HG03520 (cell line): ENCODE data around the gene ARPP19.
A peak's percentile ranks its signal among the peaks of the same experiment; 100 is the strongest.
"Not testable (repeated sequence)": the region's sequence is repeated elsewhere in the genome, so short reads cannot be mapped to it uniquely, and the experiment has no call there.

Experiments
- ATAC-seq: cut with Tn5 transposase; IDR thresholded peaks from one replicate; pipeline ENCODE4 v1.9.1; 2021; ENCODE audit warnings: mild to moderate bottlenecking, moderate library complexity; ENCODE audit not compliant: unreplicated experiment

ARPP19 gene

DNA sequence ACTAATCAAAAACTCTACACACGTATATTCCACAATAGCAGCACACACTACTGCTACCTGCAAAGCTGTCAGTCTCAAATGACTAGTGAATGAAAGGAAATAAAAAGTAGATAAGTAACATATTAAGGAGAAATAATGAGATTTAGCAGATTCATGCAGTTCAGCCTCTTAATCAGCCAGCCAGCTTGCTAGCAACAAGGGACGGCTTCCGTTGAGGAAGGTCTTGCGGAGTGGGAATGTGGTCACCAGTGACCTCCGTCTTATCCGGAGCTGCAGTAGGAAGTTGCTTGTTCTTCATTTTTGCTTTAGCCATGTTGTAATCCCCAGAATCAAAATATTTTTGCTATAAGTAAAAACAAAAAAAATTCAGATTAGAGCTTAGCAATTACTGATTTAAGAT is 17.1 kb downstream of the ARPP19 start:
- no peak for ATAC-seq

DNA sequence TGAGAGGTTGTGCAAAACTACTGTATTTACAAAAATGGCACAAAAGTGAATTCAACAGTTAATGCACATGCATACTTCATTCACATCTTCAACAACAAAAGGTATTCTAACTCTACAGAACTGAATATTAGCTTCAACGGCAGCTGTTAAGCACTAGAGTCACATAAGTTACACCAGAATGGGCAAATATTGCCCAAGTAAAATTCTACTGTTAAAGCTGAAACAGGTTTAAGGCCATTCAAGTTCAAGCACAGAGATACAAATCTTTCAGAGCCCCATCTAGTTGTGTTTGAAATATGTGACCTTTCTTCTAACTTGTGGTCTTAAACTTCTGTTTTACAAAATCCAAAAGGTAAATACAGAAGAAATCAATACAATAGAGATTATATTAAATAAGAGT is 17.6 kb downstream of the ARPP19 start:
- ATAC-seq = not testable (repeated sequence)

GRCh38 chr15:52546031-52546751 is 22.6 kb downstream of the ARPP19 start:
- no peak for ATAC-seq

- ATAC-seq = no peak
Measured at GRCh38 chr15:52540374-52541012, 28.3 kb downstream of the ARPP19 start.

GRCh38 chr15:52537459-52537858 is 31.4 kb downstream of the ARPP19 start:
- no peak for ATAC-seq

- ATAC-seq = no peak
Measured at GRCh38 chr15:52532427-52532826, 36.4 kb downstream of the ARPP19 start.

DNA sequence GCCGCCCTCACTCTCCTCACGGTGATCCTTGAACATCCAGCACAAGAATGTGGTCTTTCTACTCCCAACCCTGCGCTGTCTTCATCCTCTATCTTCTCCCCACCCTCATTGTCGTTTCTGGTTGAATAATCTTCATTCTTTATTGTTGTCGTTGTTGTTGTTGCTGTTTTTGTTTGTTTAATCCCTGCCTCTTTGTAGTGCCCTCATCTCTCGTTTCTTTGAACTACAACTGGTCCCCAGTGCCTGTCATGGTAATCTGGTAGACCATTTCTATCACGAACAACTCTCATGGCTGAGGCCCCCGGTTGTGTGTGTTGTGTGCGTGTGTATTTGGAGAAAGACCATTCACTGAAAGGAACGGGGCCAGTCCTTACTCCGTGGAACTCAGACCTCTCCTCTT is 38.9 kb downstream of the ARPP19 start:
- no peak for ATAC-seq

- no peak for ATAC-seq
Measured at GRCh38 chr15:52529341-52529924, 39.4 kb downstream of the ARPP19 start.

DNA sequence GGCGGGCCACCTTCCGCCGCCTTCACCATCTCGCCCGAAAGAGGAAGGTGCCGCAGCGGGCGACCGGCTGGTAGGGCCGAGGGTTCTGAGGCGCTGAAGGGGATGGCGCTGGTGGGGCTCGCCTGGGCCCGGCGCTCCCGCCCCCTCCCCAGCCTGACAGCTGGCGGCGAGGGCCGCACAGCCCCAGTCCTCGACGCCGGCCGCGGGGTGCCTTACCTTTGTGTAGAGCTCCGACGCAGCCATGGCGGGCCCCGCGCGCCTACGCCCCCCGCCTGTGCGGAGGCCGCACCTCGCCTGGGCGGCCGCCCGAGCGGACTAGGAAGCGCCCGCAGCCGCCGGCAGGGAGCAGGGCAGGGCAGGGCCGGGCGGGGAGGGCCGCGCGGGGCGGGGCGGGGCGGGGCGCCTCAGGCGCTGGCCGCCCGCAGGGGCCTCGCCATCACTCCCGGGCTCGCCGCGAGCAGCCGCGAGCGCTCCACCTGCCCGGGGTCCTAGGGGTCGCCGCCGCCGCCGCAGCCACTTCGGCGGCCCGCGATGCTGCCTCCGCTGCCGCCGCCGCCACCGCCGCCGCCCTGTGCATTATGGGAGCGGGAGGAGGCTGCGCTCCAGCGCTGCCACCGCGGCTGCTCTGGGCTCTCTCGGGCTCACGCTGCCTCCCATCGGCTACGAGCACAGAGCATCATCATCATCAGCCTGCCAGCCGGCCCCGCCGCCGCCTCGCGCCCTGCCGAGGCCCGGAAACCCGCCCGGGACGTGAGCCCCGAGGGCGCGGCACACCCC is 40.1 kb downstream of the ARPP19 start, which contains the start of gene MYO5A:
Gene MYO5A, minus strand, starts transcription at position 317 of the 777 bp plus-strand sequence. Its CDS starts 74 bp downstream, at position 243.
- ATAC-seq = peak; percentile 78

DNA sequence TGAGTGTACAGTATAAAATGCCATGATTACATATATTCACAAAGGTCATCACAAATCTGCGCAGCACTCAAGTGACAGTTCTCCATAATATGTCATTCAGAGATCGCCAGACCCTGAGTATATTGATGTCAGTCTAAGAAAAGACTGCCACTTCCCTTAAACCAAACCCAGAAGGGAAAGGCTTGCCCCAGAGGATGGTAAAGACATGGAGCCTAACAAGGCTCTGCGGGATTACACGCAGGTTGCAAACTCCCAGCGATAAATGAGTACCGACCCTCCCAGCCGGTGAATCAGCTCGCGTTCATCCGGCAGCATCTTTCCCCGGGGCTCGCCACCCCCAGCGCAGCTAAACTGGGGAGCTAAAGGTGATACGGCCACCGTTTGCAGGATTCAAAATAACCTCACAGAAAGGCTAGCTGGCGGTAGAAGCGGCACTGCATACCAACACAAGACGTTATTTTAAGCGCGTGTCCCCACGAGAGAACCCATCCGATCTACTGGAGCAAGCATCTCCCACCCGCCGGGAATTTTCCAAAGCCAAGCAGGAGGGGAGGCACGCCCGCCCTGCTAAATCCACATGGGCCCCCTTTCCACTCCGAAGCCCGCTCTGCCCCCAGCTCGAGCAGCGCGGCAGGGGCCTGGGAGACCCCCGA is 40.8 kb downstream of the ARPP19 start:
- ATAC-seq = no peak

GRCh38 chr15:52527196-52527910 is 41.5 kb downstream of the ARPP19 start:
- no peak for ATAC-seq

- no peak for ATAC-seq
Measured at GRCh38 chr15:52524223-52525136, 44.4 kb downstream of the ARPP19 start.

- ATAC-seq = no peak
Measured at GRCh38 chr15:52523647-52524046, 45.2 kb downstream of the ARPP19 start.

DNA sequence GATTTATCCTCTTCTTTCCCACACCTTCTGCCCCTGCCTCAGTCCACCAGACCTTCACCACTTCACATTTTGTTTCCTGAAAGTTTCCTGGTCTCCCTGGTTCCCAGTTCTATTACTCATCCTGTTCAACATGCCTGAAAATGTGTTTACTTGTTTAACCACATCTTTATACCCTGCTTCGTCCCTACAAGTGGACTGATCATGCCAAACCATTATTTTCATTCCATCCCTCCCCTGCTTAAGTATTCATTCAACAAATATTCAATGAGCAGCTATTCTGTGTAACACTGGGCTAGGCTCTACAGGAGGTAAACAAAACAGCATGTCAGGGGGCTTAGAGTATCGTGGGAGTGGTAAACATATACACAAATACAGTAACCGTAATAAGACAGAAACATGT is 45.6 kb downstream of the ARPP19 start:
- no peak for ATAC-seq

DNA sequence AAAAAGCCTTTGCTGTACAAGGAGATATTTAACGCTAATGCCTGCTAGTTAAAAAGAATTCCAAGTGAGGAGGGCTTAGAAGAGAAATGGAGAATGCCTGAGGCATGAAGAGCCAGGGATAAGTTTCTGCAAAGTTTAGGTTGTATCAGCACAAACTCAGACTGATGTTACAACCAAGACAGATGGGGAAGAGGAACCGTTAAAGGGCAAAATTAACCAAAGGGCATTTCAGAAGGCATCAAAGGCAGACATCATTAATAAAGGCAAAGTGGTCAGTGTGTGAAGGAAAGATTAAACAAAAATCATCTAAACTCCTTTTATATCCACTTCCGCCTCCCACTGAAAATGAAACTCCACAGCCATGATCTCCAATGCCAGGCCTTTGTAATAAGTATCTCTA is 47.1 kb downstream of the ARPP19 start:
- no peak for ATAC-seq

GRCh38 chr15:52520421-52520820 is 48.4 kb downstream of the ARPP19 start:
- ATAC-seq = no peak

- no peak for ATAC-seq
Measured at GRCh38 chr15:52518487-52519371, 50.1 kb downstream of the ARPP19 start.

GRCh38 chr15:52517014-52517413 is 51.8 kb downstream of the ARPP19 start:
- no peak for ATAC-seq
